Activated CD4-positive, alpha-beta T cell treated with anti-CD3 and anti-CD28 coated beads for 24 hours (primary cell): ENCODE results near the gene HSF5.

Experiments
- DNase-seq, 2 donors: peaks; one replicate each; pipeline ENCODE4 v3.0.0-alpha.2; 2020; ENCODE audit warnings: low read depth in 2 of 2

Gene HSF5

GRCh38 chr17:58386708-58387107 lies 101.5 kb downstream of the HSF5 start:
- no peak for DNase-seq

- DNase-seq = no peak
These were observed 102.8 kb downstream of the HSF5 start for GRCh38 chr17:58385359-58385899.

GRCh38 chr17:58384897-58385296 lies 103.3 kb downstream of the HSF5 start:
- DNase-seq = no peak

- no peak for DNase-seq
These were observed 104.2 kb downstream of the HSF5 start for GRCh38 chr17:58383892-58384462.

DNA sequence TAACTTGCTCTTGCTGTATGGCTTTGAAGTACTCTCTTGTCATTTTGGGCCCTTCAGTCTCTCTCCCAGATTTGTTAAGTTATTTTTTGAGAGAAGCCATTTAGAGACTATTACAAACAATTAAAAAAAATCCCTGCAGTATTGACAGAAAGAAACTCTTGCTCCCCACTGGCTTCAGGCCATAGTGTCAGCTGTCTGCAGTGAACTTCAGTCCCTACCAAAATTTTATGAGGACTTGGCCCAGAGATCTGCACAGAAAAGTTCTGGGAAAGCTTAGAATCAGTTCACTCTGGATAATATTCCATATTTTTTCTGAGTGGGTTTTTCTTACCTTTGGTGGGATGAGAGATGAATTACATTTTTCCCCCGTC lies 105.4 kb downstream of the HSF5 start:
- DNase-seq = no peak

DNA sequence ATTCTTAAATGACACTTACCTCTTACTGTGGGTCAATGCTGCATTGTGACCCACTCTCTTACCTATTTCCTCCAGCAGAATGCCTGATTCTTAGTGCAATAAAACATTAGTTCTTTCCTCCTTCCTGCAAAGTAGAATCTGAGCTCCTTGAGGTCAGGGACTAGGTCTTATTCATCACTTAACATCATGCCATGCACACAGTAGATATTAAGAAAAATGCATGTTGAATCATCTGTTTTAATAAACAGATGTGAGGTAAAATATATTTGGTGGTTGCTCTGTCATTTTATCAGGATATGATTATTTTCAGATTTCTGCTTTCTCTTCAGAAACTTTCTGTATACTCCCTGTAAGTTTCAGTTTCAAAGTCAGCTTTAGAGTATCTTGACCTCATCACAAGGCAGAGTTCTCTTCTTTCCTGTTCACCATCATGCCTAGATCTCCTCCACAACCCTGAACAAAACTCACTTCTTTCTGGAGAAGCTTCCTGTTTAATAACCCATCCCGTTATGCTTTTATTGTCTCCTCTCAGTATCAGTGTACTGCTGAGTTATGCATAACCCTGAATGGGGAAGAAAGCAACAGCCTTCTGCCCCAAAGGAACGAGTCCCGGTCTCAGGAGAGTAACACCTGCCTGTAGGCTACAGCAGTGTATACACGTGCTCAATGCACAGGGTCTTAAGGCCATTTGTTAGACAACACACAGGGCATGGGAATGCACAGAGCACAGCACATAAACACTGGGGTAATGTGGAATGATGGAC lies 105.9 kb downstream of the HSF5 start:
- no peak for DNase-seq

- DNase-seq = no peak
These were observed 106.8 kb downstream of the HSF5 start for GRCh38 chr17:58381124-58382035.

DNA sequence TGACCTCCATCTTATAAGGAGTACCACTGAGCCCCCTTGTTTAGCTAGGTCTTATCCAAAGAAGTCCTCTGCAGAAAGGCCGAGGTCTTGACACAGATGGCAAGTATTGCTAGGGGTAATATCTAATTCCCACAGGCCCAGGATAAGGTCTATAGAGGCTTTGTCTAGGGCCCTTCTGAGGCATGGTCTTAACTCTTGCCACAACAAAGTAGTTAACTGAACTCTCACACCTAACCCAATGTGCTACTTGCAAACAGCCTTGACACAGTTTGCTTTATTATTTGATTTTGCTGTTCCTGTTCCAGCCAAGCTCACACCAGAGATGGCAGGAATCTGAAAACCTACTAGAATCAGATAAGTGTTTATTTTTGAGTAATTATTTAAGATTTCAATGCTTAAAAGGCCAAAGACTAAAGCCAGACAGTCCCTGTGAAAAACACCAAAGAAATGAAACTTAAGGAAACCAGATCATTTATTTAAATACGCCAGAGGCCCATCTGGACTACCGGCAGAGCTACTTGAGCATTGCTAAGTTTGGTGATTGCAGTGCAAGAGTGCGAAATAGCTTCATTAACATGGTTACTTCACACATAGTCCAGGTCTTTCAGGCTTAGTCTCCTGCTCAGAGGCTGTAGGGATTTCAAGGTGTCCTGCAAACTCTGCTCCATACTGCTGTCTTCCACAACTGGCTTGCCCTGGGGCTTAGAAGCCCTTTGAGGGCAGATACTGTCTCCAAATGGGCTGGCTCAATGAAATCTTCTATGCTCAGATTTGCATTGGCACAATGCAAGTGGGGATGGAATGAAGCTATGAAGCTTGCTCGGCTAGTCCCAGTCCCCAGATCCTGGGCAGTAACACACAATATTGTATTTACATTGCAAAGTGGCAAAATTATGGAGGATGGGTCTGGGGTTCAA lies 107.7 kb downstream of the HSF5 start:
- DNase-seq = no peak

DNA sequence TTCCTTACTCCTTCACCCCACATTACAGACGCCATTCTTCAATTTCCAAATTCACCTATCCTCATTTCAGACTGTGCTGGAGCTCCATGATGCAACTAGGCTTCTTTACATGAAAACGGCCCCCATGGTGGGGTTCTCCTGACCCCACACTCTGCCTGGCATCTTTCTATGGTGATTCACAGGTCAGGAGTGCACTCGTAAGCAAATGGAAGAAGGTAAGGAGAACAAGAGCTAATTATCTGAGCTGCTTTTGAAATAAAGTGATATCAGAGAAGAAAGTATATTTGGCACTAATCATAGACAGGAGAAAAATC lies 108.7 kb downstream of the HSF5 start:
- DNase-seq = no peak

DNA sequence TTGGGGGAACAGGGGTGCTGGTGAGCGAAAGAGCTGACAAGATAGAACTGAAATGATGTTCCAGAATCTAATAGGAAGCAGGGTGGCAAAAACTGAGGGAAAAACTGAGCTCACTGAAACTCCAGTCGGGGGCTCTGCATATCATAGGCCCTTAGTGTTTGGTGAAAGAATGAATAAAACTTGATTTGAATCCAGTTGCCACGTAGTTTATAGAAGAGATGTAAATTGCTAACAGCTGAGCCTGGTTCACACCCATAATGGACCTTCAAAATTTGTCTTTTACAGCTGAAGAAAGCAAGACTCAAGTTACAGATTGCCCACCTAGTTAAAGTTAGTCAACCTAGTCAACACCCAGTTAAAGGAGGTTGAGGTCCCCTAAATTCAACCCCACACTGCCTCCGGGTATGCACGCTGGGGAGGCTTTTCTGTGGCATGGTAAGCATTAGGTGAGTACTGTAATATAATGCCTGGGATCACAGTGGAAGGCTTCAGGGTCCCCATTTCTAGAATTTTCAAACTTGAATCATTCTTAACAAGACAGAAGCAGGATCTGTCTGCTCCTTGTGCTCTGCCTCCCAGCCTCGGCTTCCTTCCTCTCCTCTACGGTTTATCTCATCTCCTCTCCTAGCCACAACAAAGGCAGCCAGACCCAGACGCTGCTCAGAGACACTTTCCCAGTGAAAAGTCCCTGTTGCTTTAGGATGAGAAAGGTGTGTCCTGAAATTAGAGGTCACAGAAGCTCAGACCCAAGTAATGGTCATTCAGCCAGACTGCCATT lies 109.3 kb downstream of the HSF5 start:
- DNase-seq = no peak

DNA sequence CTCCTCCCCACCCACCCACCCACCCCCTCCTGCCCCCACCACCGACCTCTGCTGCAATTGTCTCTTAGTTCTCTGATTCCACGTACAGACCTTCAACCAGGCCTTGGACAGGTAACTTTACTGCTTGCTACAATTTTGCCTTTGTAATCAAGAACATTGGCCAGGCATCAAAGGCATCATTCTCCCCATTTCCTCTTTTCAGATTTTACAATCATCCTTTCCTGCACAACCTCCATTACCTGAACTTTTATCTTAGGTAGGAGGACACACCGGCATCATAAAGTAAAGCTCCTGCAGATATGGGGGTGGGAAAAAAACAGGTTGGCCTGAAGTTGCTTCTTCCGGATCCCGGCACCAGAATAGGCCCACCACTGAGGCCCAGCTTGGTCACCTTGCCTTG lies 110.5 kb downstream of the HSF5 start:
- no peak for DNase-seq

- DNase-seq = no peak
These were observed 111.1 kb downstream of the HSF5 start for GRCh38 chr17:58377093-58377601.

GRCh38 chr17:58376472-58377000 lies 111.7 kb downstream of the HSF5 start:
- DNase-seq = no peak

DNA sequence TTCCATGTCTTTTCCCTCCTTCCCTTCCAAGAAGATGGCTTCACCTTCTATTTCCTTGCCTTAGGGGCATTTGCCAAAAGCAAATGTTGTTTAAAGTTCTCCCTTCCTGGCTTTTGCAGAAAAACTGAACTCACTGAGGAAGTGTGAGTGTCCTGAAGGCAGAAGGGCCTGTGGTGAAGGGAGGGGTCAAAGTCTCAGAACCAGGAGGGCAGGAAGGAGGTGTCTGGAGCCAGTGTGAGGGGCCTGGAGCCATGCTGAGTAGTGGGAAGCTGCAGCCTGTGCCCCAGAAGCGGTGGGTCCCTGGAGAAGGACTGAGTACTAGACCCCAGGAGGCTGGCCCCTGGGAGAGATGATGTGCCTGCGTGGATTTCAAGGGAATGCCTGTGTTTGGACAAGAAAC lies 112.4 kb downstream of the HSF5 start:
- DNase-seq = no peak

DNA sequence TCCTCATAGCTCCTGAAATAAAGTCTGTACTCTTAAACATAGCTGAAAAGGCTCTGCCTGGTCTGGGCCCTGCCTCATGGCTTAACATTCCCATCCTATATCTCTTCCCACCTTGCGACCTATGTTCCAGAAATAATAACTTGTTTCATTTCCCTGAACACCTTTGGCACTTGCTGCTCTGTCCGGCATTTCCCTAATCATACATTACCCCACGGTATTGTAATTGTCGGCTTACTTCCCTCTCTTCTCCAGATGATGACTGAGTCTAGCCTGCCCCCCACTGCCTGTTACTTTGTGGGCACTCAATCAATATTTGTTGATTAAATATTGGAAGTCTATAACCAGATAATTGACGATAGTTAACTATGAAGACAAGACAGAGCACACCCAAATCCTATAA lies 113.0 kb downstream of the HSF5 start:
- no peak for DNase-seq

GRCh38 chr17:58373923-58374322 lies 114.3 kb downstream of the HSF5 start:
- DNase-seq = no peak

- DNase-seq = no peak
These were observed 115.2 kb downstream of the HSF5 start for GRCh38 chr17:58373003-58373402.

- DNase-seq = no peak
These were observed 116.8 kb downstream of the HSF5 start for GRCh38 chr17:58371300-58371950.

DNA sequence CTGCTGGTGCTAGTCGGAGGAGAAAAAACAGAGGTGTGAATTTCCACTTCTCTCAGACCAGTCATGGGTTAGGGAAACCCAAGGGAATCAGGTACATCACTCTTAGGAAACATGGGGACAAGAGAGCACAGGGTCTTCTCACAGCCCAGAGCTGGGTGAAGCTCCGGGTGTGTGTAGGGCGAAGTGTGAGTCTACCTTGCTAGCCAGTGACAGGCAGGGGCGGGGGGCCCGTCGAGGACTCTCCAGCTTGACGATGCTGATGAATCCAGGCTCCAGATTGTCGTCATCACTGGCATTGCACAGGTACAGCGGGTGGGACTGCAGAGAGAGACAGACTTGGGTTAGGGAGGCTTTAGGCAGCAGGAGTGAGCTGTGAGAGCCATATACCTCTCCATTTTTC lies 117.5 kb downstream of the HSF5 start:
- no peak for DNase-seq

DNA sequence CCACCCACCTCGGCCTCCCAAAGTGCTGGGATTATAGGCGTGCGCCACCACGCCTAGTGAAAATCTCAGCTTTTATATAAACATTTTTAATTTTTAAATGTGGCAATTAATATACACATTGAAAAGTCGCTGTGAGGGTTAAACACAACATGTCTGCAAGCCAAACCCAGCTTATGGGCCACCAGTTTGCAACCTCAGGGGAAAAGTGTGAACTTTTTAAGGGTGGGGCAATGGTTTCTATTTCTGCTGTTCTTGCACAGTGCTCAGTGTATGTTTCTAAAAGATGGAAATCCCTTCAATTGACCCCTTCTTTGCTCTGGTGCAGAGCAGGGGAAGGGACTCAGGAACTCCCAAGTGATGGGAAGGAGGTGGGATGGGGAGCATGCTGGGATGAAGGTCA lies 117.9 kb downstream of the HSF5 start:
- no peak for DNase-seq
